ENCODE results near the gene DEFB124. TPM values are rescaled to one million over a fixed set of nuclear protein-coding genes. Genes with fewer than 3 reads are reported as not detected.
"Not testable (repeated sequence)": the region's sequence is repeated elsewhere in the genome, so short reads cannot be mapped to it uniquely, and the experiment has no call there.

Gene DEFB124
- total RNA-seq, 3 donors from 2014 or later = not detected

DNA sequence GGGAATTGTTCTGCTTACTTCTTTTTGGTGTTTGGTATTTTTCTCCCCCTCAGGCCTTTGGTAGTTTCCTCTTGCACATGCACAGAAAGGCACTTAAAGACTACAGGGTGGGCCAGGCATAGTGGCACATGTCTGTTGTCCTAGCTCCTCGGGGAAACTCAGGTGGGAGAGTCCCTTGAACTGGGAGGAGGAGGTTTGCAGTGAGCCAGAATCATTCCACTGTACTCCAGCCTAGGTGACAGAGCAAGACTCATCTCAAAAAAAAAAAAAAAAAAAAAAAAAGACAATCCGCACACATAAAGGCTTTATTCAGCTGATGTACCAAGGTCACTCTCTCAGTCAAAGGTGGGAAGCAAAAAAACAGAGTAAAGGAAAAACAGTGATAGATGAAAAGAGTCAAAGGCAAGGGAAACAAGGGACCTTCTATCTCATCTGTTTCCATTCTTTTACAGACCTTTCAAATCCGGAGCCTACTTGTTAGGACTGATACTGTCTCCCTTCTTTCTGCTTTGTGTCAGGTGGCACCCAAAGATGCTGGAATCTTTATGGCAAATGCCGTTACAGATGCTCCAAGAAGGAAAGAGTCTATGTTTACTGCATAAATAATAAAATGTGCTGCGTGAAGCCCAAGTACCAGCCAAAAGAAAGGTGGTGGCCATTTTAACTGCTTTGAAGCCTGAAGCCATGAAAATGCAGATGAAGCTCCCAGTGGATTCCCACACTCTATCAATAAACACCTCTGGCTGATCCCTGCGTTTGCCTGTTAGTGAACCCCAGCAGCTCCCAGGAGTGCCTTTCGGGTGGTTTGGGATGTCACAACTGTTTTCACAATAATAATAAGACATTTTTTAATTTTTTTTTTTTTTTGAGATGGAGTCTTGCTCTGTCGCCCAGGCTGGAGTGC lies 25.2 kb downstream of the DEFB124 start:
- DNase-seq = no peak

DNA sequence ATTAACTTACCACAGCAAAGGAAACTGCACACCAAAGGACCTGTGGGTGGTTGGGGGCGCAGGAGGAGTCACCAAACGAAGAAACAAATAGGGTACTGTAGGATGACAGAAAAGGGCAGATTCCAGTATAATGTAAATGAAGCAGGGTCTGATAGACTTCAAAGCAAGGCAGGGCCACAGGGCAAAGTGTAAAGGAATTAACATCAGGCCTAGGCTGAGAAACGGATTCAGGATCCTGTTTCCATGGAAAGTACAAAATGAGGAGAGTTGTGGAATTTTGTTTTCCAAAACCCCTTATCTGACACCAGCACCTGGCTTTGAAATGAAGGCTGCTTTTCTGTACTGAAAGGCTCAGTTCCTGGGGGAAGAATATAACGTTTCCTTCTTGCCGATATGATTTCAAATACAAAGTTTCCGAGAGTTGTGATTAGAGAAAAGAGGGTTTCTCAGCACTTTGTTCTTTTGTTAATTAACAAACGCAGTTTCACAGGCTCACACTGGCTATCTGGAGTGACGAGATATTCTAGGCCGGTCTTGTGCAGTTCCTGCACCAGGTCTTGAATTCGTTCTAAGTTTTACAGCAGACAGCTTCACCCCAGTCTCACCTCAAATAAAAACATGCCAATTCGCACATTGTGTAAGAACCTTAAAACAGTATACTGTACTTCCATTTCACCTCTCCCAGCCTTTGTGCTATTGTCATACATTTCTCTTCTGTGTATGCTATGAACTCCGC lies 28.7 kb downstream of the DEFB124 start:
- no peak for DNase-seq
- Histone ChIP-seq H3K4me3 (no peak overlapping the region), H3K9me3 (no peaks in the 10 kb centered on the region), H3K36me3 (ENCODE audit: low read depth) (no peaks in the 10 kb centered on the region), H3K4me1 (ENCODE audit: low read depth) (no peaks in the 10 kb centered on the region)
- intact Hi-C loops (cut with DNase I, micrococcal nuclease) = no loop called here
- TF ChIP-seq, protein P1, sequence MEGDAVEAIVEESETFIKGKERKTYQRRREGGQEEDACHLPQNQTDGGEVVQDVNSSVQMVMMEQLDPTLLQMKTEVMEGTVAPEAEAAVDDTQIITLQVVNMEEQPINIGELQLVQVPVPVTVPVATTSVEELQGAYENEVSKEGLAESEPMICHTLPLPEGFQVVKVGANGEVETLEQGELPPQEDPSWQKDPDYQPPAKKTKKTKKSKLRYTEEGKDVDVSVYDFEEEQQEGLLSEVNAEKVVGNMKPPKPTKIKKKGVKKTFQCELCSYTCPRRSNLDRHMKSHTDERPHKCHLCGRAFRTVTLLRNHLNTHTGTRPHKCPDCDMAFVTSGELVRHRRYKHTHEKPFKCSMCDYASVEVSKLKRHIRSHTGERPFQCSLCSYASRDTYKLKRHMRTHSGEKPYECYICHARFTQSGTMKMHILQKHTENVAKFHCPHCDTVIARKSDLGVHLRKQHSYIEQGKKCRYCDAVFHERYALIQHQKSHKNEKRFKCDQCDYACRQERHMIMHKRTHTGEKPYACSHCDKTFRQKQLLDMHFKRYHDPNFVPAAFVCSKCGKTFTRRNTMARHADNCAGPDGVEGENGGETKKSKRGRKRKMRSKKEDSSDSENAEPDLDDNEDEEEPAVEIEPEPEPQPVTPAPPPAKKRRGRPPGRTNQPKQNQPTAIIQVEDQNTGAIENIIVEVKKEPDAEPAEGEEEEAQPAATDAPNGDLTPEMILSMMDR (IDR thresholded peaks at IDR 0.05) = no peak
- no peak for ATAC-seq

More for the DNA sequence above, 25.2 kb downstream of the DEFB124 start:
- no peak for ATAC-seq
- Histone ChIP-seq H3K36me3 (ENCODE audit: low read depth) (no peaks in the 10 kb centered on the region), H3K9me3 (no peaks in the 10 kb centered on the region), H3K4me1 (ENCODE audit: low read depth) (no peaks in the 10 kb centered on the region), H3K4me3 (no peak overlapping the region)
- TF ChIP-seq, protein P1 (IDR thresholded peaks at IDR 0.05) = no peak
- intact Hi-C loops (cut with DNase I, micrococcal nuclease) = no loop called here

DNA sequence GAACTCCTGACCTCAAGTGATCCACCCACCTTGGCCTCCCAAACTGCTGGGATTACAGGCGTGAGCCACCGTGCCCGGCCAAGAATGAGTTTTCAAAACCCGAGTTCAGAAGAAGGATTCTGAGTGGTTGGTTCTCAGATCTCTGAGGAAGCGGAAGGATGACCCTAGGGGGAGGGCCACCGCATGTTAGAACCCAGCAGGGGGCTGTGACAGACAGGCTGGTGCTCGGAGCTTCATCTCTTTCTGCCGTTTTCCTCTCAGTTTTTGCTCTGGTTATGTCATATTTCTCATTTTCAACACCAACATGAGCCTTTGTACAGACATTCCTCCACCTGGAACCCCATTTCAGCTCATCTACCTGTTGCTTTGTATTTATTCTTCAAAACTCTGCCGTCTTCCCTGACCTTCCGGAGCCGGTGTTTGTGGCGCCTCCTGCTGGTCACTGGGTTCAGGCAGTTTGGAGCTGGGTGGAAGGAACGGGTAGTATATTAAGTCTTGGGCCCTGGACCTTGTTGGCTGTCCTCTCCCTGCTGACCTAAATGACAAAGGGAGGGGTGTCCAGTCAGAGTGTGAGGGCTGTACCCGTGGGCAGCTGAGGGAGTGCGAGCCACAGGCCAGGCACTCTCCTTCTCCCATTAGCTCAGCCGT lies 34.8 kb downstream of the DEFB124 start, which contains the start of gene DEFB123:
DEFB123 (plus strand) TSS at position 621 of the 648 bp plus-strand sequence. CDS start 67 bp downstream, outside the sequence.
- Histone ChIP-seq H3K9me3 (no peaks in the 10 kb centered on the region), H3K4me3 (no peak within 1 kb of the TSS), H3K4me1 (ENCODE audit: low read depth) (no peaks in the 10 kb centered on the region), H3K36me3 (ENCODE audit: low read depth) (no peaks in the 10 kb centered on the region)
- no peak for DNase-seq
- intact Hi-C loops (cut with DNase I, micrococcal nuclease) = no loop called here
- TF ChIP-seq, protein P1 (IDR thresholded peaks at IDR 0.05) = no peak
- ATAC-seq = no peak

DNA sequence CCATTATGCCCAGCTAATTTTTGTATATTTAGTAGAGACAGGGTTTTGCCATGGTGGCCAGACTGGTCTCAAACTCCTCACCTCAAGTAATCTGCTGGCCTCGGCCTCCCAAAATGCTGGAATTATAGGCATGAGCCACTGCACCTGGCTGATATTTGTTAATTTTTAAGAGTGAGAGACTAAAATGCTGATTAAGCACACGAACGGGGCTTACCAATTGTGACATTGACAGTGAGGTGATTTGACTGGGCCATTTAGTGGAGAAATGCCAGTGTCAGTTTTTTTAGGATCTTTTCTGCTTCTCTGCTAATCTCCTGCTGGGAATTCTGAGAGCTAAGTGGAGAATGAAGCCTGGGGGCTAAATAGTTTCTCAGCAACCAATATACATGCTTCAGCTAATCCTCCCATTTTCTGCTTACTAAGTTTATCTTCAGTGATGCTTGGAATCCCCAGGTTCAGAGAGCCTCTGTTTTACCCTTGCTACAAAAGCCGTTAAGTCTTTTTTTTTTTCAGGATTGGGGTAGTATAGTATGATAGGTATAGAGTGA lies 44.3 kb downstream of the DEFB124 start:
- no peaks in the 10 kb centered on the region for H3K36me3 ChIP-seq (ENCODE audit: low read depth)
- no peaks in the 10 kb centered on the region for H3K4me1 ChIP-seq (ENCODE audit: low read depth)
- ATAC-seq (no peak), DNase-seq (no peak)
- TF ChIP-seq, protein P1 (IDR thresholded peaks at IDR 0.05) = no peak
- H3K9me3 ChIP-seq = no peaks in the 10 kb centered on the region
- no peak overlapping the region for H3K4me3 ChIP-seq
- intact Hi-C loops (cut with DNase I, micrococcal nuclease) = no loop called here

DNA sequence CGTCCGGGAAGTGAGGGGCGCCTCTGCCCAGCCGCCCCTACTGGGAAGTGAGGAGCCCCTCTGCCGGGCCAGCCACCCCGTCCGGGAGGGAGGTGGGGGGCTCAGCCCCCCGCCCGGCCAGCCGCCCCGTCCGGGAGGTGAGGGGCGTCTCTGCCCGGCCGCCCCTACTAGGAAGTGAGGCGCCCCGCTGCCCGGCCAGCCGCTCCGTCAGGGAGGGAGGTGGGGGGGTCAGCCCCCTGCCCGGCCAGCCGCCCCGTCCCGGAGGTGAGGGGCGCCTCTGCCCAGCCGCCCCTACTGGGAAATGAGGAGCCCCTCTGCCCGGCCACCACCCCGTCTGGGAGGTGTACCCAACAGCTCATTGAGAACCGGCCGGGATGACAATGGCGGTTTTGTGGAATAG lies 47.4 kb downstream of the DEFB124 start:
- H3K36me3 ChIP-seq (ENCODE audit: low read depth); H3K4me3 ChIP-seq; DNase-seq; intact Hi-C loops (cut with DNase I, micrococcal nuclease); H3K4me1 ChIP-seq (ENCODE audit: low read depth); H3K9me3 ChIP-seq; ATAC-seq: not testable (repeated sequence)

DNA sequence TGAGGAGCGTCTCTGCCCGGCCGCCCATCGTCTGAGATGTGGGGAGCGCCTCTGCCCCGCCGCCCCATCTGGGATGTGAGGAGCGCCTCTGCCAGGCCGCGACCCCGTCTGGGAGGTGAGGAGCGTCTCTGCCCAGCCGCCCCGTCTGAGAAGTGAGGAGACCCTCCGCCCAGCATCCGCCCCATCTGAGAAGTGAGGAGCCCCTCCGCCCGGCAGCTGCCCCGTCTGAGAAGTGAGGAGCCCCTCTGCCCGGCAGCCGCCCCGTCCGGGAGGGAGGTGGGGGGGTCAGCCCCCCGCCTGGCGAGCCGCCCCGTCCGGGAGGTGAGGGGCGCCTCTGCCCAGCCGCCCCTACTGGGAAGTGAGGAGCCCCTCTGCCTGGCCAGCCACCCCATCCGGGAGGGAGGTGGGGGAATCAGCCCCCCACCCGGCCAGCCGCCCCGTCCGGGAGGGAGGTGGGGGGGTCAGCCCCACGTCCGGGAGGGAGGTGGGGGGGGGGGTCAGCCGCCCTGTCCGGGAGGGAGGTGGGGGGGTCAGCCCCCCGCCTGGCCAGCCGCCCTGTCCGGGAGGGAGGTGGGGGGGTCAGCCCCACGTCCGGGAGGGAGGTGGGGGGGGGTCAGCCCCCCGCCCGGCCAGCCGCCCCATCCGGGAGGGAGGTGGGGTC lies 47.9 kb downstream of the DEFB124 start:
- H3K4me1 ChIP-seq (ENCODE audit: low read depth); H3K4me3 ChIP-seq; H3K36me3 ChIP-seq (ENCODE audit: low read depth); ATAC-seq; intact Hi-C loops (cut with DNase I, micrococcal nuclease); DNase-seq; H3K9me3 ChIP-seq: not testable (repeated sequence)
